GM12891 (cell line): ENCODE data around the gene GRID2IP.
A peak's percentile ranks its signal among the peaks of the same experiment; 100 is the strongest.

ENCODE experiments used
- DNase-seq: peaks from one replicate; pipeline ENCODE4 v3.0.0; 2011; ENCODE audit warnings: low spot score; ENCODE audit not compliant: insufficient read length
- FAIRE-seq: peaks from 2 replicates; lab custom pipeline; 2011; peaks lifted over from hg19 to GRCh38; lab: Jason Lieb, UNC
- PAX5 ChIP-seq: IDR thresholded peaks from 2 replicates; pipeline ENCODE4 v1.6.1; 2011; ENCODE audit warnings: low read length, moderate library complexity, mild to moderate bottlenecking; ENCODE audit not compliant: insufficient read depth, severe bottlenecking
- POLR2A ChIP-seq: IDR thresholded peaks from 2 replicates; pipeline ENCODE4 v1.6.1; 2011; ENCODE audit warnings: low read depth, low read length, control low read depth
- POLR2AphosphoS5 ChIP-seq: IDR thresholded peaks from 2 replicates; pipeline ENCODE4 v1.6.1; 2011; ENCODE audit warnings: low read depth, low read length, control low read depth
- POU2F2 ChIP-seq: IDR thresholded peaks from 2 replicates; pipeline ENCODE4 v1.6.1; 2011; ENCODE audit warnings: low read depth, mild to moderate bottlenecking, control low read depth, low read length, moderate library complexity
- SPI1 ChIP-seq: IDR thresholded peaks from 2 replicates; pipeline ENCODE4 v1.6.1; 2011; ENCODE audit warnings: low read depth, low read length, control low read depth
- TAF1 ChIP-seq: IDR thresholded peaks from 2 replicates; pipeline ENCODE4 v1.6.1; 2011; ENCODE audit warnings: low read depth, low read length, control low read depth

The GRID2IP gene

DNA sequence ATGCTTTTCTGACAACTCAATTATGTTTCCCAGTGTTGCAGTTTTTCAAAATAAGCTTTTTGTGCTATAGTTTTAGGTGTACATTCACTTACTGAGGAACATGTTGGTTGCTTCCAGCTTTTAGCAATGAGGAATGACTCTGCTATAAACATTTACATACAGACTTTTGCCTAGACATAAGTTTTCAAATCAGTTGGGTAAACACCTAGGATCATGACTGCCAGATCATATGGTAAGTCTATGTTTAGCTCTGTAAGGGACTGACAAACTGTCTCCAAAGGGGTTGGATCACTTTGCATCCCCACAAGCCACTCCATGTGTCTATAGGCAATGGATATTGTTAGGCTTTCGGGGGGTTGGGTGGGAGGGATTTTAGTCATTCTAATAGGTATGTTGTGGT, 10.8 kb upstream of the GRID2IP start:
- no peak for DNase-seq
- TF ChIP-seq PAX5, result no peak
- TF ChIP-seq POLR2AphosphoS5, result no peak
- no peak for TF ChIP-seq SPI1
- no peak for FAIRE-seq

- FAIRE-seq (no peak), DNase-seq (no peak)
- no peak for TF ChIP-seq POU2F2
- no peak for TF ChIP-seq POLR2AphosphoS5
- TF ChIP-seq SPI1, result no peak
- no peak for TF ChIP-seq TAF1
- TF ChIP-seq PAX5, result no peak
- TF ChIP-seq POLR2A, result no peak
These were observed 8.6 kb upstream of the GRID2IP start for GRCh38 chr7:6559896-6560295.

GRCh38 chr7:6558837-6559236, 7.6 kb upstream of the GRID2IP start:
- FAIRE-seq (no peak), DNase-seq (no peak)
- TF ChIP-seq SPI1, result peak; percentile 56
- TF ChIP-seq POLR2A, result no peak

- no peak for FAIRE-seq
- TF ChIP-seq POLR2A, result no peak
- no peak for TF ChIP-seq PAX5
- no peak for TF ChIP-seq POLR2AphosphoS5
- TF ChIP-seq TAF1, result no peak
- no peak for TF ChIP-seq SPI1
- no peak for TF ChIP-seq POU2F2
- no peak for DNase-seq
These were observed 4.9 kb upstream of the GRID2IP start for GRCh38 chr7:6556196-6556595.

DNA sequence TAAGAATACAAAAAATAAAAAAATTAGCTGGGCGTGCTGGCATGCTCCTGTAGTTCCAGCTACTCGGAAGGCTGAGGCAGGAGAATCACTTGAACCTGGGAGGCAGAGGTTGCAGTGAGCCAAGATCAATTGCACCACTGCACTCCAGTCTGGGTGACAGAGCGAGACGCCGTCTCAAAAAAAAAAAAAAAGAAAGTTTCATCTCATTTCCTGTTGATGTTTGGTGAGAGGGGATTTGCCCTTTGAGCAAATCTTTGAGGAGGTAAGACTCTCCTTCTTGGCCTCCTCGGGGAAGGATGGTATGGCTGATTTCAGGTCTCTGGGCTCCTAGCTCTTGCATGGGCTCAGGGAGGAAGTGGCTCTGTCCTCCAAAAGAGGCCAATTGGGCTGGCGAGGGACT, 3.6 kb upstream of the GRID2IP start:
- no peak; the same call in 1 of the 2 replicates for TF ChIP-seq SPI1
- no peak for FAIRE-seq
- no peak for DNase-seq

DNA sequence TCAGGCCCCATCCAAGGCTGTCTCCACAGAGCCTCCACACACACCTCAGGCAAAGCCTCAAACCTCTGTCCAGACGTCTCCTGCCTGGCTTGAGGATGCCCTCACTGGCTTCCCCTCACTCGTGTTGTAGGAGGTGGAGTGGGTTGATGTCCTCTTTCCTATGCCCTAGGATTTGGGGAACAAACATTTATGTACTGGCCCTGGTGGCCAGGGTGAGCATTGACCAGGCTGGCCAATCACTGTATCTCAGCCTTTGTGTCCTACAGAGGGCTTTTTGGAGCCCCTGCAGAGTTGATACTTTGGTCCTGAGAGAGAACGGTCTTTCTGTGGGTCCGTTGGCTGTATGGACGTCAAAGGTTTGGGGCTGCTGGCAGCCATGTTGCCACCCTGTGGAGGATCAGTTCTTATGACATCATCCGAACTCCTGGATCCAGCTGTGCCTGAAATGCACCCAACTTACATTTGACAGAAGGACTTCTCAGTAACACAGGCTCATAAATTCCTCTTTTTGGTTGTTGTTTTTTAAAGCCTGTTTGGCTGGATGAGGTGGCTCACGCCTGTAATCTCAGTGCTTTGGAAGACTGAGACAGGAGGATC, 2.3 kb upstream of the GRID2IP start:
- no peak for FAIRE-seq
- DNase-seq, result no peak
- no peak for TF ChIP-seq POLR2A
- no peak for TF ChIP-seq SPI1
- no peak for TF ChIP-seq POU2F2
- no peak for TF ChIP-seq POLR2AphosphoS5
- TF ChIP-seq TAF1, result no peak
- no peak for TF ChIP-seq PAX5

DNA sequence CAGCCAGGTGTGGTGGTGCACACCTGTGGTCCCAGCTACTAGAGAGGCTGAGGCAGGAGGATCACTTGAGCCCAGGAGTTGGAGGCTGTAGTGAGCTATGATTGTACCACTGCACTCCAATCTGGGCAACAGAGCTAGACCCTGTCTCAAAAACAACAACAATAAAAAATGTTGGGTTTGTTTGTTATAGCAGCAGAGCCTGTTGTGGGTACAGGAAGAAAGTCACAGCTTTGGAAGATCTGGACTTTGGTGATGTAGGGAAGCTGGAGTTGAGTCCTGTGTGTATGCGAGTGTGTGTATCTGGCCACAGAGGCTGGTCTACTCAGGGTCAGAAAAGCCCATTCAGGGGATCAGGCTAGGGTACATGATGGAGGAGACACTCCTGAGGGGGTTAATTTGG, 3.9 kb downstream of the GRID2IP start:
- TF ChIP-seq SPI1 (no peak), POLR2A (no peak), TAF1 (no peak), POU2F2 (no peak), POLR2AphosphoS5 (no peak), PAX5 (no peak)
- DNase-seq (no peak), FAIRE-seq (no peak)

GRCh38 chr7:6546498-6547251, 4.6 kb downstream of the GRID2IP start:
- no peak for TF ChIP-seq PAX5
- TF ChIP-seq POLR2AphosphoS5, result no peak
- no peak for TF ChIP-seq TAF1
- no peak for TF ChIP-seq SPI1
- DNase-seq (no peak), FAIRE-seq (peak; percentile 26)

- DNase-seq, result no peak
- no peak for FAIRE-seq
- TF ChIP-seq POU2F2, result no peak
- TF ChIP-seq TAF1, result no peak
- TF ChIP-seq SPI1, result no peak
- no peak for TF ChIP-seq POLR2AphosphoS5
- no peak for TF ChIP-seq POLR2A
These were observed 5.7 kb downstream of the GRID2IP start for GRCh38 chr7:6545398-6546126.

GRCh38 chr7:6542368-6542767, 8.9 kb downstream of the GRID2IP start:
- FAIRE-seq, result no peak
- TF ChIP-seq PAX5, result no peak
- no peak for TF ChIP-seq TAF1
- no peak for TF ChIP-seq POLR2A
- TF ChIP-seq POU2F2, result no peak
- no peak for TF ChIP-seq POLR2AphosphoS5
- no peak for TF ChIP-seq SPI1

More at GRCh38 chr7:6542368-6542767, 8.9 kb downstream of the GRID2IP start:
- no peak for DNase-seq
